ENCODE measurements around the gene SLC37A2.

DNA sequence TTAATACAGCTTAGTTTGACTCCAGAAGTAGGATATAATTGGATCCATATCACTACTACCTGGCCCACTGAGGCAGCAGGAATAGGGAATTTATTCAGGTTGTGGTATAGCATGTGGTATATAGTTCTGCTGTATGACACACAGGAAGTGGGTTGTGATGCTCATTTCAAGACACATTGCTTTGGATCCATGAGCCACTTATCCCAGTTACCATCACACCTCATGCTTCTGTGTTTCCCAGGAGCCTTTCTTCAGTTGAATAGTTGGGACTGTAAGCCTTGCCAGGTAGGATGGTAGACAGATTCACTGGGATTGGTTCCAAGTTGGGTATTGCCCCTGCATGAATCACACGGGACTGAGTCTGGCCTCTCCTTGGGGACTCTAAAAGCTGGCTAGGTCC is 9.9 kb upstream of the SLC37A2 start:
- TF ChIP-seq CTCF (IDR thresholded peaks at IDR 0.05) (no peak), OVOL2 (CRISPR knock-in tag; IDR thresholded peaks at IDR 0.05; ENCODE audit: borderline replicate concordance) (no peak), CREB1 (CRISPR knock-in tag; IDR thresholded peaks at IDR 0.05) (no peak), GABPB1 (CRISPR knock-in tag; IDR thresholded peaks at IDR 0.05) (no peak), ZNF121 (CRISPR knock-in tag; IDR thresholded peaks at IDR 0.05) (no peak)
- TF ChIP-seq, protein P1, sequence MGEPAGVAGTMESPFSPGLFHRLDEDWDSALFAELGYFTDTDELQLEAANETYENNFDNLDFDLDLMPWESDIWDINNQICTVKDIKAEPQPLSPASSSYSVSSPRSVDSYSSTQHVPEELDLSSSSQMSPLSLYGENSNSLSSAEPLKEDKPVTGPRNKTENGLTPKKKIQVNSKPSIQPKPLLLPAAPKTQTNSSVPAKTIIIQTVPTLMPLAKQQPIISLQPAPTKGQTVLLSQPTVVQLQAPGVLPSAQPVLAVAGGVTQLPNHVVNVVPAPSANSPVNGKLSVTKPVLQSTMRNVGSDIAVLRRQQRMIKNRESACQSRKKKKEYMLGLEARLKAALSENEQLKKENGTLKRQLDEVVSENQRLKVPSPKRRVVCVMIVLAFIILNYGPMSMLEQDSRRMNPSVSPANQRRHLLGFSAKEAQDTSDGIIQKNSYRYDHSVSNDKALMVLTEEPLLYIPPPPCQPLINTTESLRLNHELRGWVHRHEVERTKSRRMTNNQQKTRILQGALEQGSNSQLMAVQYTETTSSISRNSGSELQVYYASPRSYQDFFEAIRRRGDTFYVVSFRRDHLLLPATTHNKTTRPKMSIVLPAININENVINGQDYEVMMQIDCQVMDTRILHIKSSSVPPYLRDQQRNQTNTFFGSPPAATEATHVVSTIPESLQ (CRISPR knock-in tag; IDR thresholded peaks at IDR 0.05), result no peak

Data from WTC11 (cell line).